ENCODE results near the gene CSMD2. TPM values are rescaled to one million over a fixed set of nuclear protein-coding genes. Genes with fewer than 3 reads are reported as not detected.

Gene CSMD2
- polyA plus RNA-seq, 1 experiment: 2.3 TPM

DNA sequence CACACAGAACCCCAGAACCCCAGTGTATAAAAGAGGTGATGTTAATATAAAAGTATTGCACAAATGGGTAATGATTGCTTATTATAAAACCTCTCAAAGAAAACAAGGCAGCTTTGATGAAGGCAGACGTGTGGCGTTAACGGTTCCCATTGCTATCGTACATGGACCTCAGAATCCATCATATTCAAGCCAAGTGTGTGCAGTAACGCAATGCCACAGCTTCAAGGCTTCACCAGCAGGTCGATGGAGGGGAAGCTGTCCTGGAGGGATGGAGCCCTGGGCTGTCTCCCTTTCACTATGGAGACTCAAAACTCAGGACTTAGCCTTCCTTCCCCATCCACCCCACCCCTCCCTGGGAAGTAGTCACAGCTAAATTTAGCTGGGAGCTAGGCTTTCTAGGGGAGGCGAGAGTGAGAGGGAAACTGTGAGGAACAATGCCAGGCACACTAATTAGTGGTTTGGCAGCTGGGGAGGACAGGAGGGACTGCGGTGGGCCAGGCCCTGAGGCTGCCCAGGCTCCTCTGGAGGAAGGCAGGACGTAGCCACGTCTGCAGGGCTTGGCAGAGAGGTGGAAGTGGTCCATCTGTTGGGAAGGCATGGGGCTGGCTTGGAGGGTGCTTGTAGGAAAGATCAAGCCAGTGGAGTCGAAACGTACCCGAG, 180.0 kb downstream of the CSMD2 start:
- ChIA-PET CTCF (no interaction called here), POLR2A (no interaction called here)
- no peak overlapping the region for H3K27ac ChIP-seq (ENCODE audit: low read depth, low read length)
- TF ChIP-seq, protein P1, sequence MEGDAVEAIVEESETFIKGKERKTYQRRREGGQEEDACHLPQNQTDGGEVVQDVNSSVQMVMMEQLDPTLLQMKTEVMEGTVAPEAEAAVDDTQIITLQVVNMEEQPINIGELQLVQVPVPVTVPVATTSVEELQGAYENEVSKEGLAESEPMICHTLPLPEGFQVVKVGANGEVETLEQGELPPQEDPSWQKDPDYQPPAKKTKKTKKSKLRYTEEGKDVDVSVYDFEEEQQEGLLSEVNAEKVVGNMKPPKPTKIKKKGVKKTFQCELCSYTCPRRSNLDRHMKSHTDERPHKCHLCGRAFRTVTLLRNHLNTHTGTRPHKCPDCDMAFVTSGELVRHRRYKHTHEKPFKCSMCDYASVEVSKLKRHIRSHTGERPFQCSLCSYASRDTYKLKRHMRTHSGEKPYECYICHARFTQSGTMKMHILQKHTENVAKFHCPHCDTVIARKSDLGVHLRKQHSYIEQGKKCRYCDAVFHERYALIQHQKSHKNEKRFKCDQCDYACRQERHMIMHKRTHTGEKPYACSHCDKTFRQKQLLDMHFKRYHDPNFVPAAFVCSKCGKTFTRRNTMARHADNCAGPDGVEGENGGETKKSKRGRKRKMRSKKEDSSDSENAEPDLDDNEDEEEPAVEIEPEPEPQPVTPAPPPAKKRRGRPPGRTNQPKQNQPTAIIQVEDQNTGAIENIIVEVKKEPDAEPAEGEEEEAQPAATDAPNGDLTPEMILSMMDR (IDR thresholded peaks at IDR 0.05; ENCODE audit: low read depth, low read length): no peak
- no peaks in the 10 kb centered on the region for H3K27me3 ChIP-seq (ENCODE audit: control insufficient read depth, insufficient read depth, low read length)
- H3K4me3 ChIP-seq (ENCODE audit: low read depth, low read length): no peak overlapping the region
- no peaks in the 10 kb centered on the region for H3K9me3 ChIP-seq (ENCODE audit: control insufficient read depth, insufficient read depth, low read length)
- DNase-seq (ENCODE audit: low read depth, low spot score): no peak

DNA sequence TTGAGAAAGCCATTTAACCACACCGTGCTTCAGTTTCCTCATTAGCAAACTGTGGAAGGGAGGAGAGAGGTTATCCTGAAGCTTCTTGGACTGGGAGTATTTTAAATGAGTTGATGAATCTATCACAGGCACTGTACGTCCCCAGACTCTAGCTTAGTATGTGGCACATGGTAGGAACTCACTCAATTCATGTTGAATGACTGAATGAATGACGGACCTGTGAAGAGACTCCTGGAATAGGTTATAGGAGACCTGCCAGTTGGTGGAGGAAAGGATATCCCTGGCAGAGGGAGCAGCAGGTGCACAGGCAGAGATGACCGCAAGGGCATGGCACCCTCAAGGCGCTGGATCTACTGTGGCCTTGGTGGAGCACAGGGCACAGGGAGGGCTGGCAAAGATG, 182.6 kb downstream of the CSMD2 start:
- Histone ChIP-seq H3K27ac (ENCODE audit: low read depth, low read length) (no peak overlapping the region), H3K27me3 (ENCODE audit: control insufficient read depth, insufficient read depth, low read length) (no peaks in the 10 kb centered on the region), H3K4me3 (ENCODE audit: low read depth, low read length) (no peak overlapping the region), H3K9me3 (ENCODE audit: control insufficient read depth, insufficient read depth, low read length) (no peaks in the 10 kb centered on the region)
- POLR2A ChIA-PET: no interaction called here
- TF ChIP-seq, protein P1 (IDR thresholded peaks at IDR 0.05; ENCODE audit: low read depth, low read length): no peak
- DNase-seq (ENCODE audit: low read depth, low spot score): no peak
- CTCF ChIA-PET: no interaction called here

DNA sequence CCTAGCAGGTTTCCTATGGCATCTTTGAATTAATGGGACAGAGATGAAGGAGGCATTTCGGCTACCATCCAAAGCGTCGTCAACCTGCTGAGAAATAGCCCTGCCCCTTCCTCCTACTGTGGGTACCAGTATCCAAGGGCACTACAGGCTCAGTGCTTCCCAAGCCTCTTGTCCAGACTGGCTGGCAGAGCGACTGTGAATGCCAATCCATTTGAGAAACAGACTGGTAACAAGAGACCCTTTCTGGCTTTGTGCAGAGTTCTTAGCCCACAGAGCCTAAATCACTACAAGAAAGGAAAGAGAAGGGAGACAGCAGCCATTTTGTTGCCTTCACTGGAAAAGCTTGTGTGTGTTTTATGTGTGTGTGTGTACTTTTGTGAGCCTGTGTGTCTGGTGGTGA, 185.7 kb downstream of the CSMD2 start:
- Histone ChIP-seq H3K27ac (ENCODE audit: low read depth, low read length) (no peak overlapping the region), H3K9me3 (ENCODE audit: control insufficient read depth, insufficient read depth, low read length) (no peaks in the 10 kb centered on the region; the same call in 1 of the 2 replicates), H3K27me3 (ENCODE audit: control insufficient read depth, insufficient read depth, low read length) (no peaks in the 10 kb centered on the region), H3K4me3 (ENCODE audit: low read depth, low read length) (no peak overlapping the region)
- TF ChIP-seq, protein P1 (IDR thresholded peaks at IDR 0.05; ENCODE audit: low read depth, low read length): no peak
- DNase-seq (ENCODE audit: low read depth, low spot score): no peak
- POLR2A ChIA-PET: no interaction called here
- CTCF ChIA-PET: no interaction called here

DNA sequence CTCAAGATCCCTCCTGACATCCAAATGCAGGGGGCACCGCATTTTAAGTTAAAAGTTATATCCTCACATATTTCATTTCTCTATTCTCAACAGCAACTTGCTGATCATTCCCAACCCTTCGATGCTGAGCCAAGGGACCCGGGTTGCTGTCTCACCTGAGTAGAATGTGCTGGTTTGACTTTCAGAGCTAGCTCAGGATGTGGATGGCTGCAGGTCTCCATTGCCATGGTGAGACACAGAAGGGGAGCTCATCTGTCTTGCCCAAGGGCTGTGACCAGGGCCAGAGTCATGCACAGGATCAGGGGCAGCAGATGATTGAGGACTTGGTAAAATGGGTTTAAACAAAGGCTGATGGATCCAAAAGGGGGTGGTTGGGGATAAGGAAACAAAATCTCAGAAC, 189.1 kb downstream of the CSMD2 start:
- H3K4me3 ChIP-seq (ENCODE audit: low read depth, low read length): no peak overlapping the region
- DNase-seq (ENCODE audit: low read depth, low spot score): no peak
- no peak overlapping the region for H3K27ac ChIP-seq (ENCODE audit: low read depth, low read length)
- ChIA-PET POLR2A (no interaction called here), CTCF (no interaction called here)
- no peaks in the 10 kb centered on the region for H3K27me3 ChIP-seq (ENCODE audit: control insufficient read depth, insufficient read depth, low read length)
- TF ChIP-seq, protein P1 (IDR thresholded peaks at IDR 0.05; ENCODE audit: low read depth, low read length): no peak
- H3K9me3 ChIP-seq (ENCODE audit: control insufficient read depth, insufficient read depth, low read length): no peaks in the 10 kb centered on the region; the same call in 1 of the 2 replicates

DNA sequence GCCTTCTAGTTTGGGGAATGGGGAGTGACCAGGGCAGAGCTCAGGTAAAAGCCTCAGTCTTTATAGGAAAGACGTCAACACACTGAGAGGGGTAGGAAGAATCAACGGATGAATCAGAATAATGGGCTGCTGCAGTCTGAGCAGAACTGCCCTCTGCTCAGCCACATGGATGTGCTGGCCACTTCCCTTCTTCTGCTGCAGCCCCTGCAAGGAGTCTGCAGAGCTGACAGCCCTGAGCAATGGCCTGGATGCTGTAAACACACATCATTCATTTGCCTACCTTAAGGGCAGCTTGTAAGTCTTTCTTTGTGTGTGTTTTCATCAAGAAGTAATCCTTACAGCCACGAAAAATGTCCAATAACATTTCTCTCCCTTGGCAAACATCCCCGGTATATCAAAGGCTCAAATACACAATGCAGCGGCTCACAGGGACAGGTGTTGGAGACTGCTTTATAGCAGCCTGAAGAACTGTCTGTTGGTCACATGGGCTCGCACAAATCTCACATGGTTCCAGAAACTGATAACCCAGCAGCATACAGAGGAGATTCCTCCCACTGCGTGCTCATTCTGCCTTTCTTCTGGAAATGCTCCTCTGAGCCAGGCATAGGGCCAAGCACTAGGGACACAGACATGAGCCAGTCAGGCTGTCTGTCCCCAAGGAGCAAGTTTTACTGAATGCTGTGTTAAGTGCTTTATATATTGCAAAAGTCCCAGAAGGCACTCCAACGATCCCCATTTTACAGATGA, 191.1 kb downstream of the CSMD2 start:
- POLR2A ChIA-PET: no interaction called here
- no peaks in the 10 kb centered on the region; the same call in 1 of the 2 replicates for H3K9me3 ChIP-seq (ENCODE audit: control insufficient read depth, insufficient read depth, low read length)
- CTCF ChIA-PET: no interaction called here

More for the DNA sequence above, 191.1 kb downstream of the CSMD2 start:
- no peak overlapping the region for H3K27ac ChIP-seq (ENCODE audit: low read depth, low read length)
- H3K27me3 ChIP-seq (ENCODE audit: control insufficient read depth, insufficient read depth, low read length): no peaks in the 10 kb centered on the region
- no peak for DNase-seq (ENCODE audit: low read depth, low spot score)
- H3K4me3 ChIP-seq (ENCODE audit: low read depth, low read length): no peak overlapping the region
- TF ChIP-seq, protein P1 (IDR thresholded peaks at IDR 0.05; ENCODE audit: low read depth, low read length): no peak
